Measurements from ENCODE around the gene GLIS1. TPM values are rescaled to one million over a fixed set of nuclear protein-coding genes. Genes with fewer than 3 reads are reported as not detected.

Gene GLIS1
- total and polyA plus RNA-seq, 2 donors (not counting 3 experiments of a cell fraction or from before 2014, with no cell fraction given) = not detected

DNA sequence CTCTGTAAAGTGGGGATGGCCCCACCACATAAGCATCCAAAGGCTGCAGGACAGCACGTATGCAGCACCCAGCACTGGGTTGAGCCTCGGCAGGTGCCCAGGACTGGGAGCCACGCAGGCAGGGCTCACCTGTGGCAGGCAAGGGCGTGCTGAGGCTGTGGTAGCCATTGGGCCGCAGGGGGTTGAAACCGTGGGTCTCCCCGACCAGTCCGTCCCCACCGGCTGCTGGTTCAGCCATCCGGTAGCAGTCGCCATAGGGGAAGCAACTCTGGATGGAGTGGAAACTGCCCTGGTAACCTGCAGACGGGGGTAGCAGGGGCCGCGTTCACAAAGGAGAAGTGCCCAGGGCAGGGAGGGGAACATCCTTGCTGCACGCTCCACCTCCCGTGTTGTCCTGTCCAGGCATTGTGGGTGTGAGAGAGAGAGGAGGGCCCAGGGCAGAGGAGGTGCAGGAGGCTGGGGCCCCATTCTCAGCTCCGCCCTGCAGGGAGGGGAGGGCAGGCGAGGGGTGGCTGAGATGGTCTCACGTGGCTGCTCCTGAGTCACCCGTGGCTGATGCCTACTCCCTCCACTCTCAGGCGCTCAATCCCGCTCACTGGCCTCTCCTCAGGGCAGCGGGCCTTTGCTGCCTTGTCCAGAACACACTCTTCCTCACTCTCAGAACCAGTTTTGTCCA, 229.8 kb downstream of the GLIS1 start:
- DNase-seq (ENCODE audit: low read depth, low spot score) (no peak), FAIRE-seq (no peak)
- Histone ChIP-seq H3K4me3 (replicated peaks in 1 of 3; ENCODE audit: insufficient read depth in 1 of 3, low read depth in 1 of 3, low read length in 3 of 3) (no peak overlapping the region), H3K36me3 (ENCODE audit: control insufficient read depth in 2 of 2, extremely low read depth in 1 of 2, insufficient read depth in 2 of 2, low read length in 2 of 2) (no peaks in the 10 kb centered on the region), H2AFZ (ENCODE audit: low read depth, low read length) (no peak overlapping the region), H3K9me1 (replicated peaks; ENCODE audit: control insufficient read depth, extremely low read depth, insufficient read depth, low read length) (no peaks in the 10 kb centered on the region), H3K4me1 (ENCODE audit: control insufficient read depth, extremely low read depth, insufficient read depth, low read length) (no peaks in the 10 kb centered on the region), H3K27me3 (ENCODE audit: control insufficient read depth in 2 of 2, insufficient read depth in 2 of 2, low read length in 2 of 2) (no peaks in the 10 kb centered on the region), H3K4me2 (ENCODE audit: insufficient read depth, low read length) (no peak overlapping the region), H3K9ac (replicated peaks; ENCODE audit: extremely low read depth, insufficient read depth, low read length) (no peak overlapping the region), H4K20me1 (replicated peaks; ENCODE audit: control insufficient read depth, extremely low read depth, insufficient read depth, low read length) (no peaks in the 10 kb centered on the region), H3K27ac (ENCODE audit: insufficient read depth, low read depth, low read length) (no peak overlapping the region), H3K9me3 (replicated peaks; ENCODE audit: control insufficient read depth, insufficient read depth, low read length) (no peaks in the 10 kb centered on the region), H3K79me2 (ENCODE audit: control insufficient read depth, insufficient read depth, low read length) (no peaks in the 10 kb centered on the region)
- CTCF ChIA-PET = interaction anchor here (0.9 kb wide), 1 partner anchor 64 kb away, joined by 3 read pairs; no protein-coding TSS in a partner anchor
- BruUV-seq (replicated peaks) = no TSS peak
- no peak for TF ChIP-seq FOS (IDR thresholded peaks at IDR 0.05; ENCODE audit: borderline replicate concordance, insufficient read depth, low read length)
- no peak for TF ChIP-seq MAX (IDR thresholded peaks at IDR 0.05; ENCODE audit: insufficient read depth, insufficient read length)
- TF ChIP-seq POLR2AphosphoS5 (IDR thresholded peaks at IDR 0.05; ENCODE audit: insufficient read depth, low read depth, low read length) = no peak
- TF ChIP-seq, protein P1, sequence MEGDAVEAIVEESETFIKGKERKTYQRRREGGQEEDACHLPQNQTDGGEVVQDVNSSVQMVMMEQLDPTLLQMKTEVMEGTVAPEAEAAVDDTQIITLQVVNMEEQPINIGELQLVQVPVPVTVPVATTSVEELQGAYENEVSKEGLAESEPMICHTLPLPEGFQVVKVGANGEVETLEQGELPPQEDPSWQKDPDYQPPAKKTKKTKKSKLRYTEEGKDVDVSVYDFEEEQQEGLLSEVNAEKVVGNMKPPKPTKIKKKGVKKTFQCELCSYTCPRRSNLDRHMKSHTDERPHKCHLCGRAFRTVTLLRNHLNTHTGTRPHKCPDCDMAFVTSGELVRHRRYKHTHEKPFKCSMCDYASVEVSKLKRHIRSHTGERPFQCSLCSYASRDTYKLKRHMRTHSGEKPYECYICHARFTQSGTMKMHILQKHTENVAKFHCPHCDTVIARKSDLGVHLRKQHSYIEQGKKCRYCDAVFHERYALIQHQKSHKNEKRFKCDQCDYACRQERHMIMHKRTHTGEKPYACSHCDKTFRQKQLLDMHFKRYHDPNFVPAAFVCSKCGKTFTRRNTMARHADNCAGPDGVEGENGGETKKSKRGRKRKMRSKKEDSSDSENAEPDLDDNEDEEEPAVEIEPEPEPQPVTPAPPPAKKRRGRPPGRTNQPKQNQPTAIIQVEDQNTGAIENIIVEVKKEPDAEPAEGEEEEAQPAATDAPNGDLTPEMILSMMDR (IDR thresholded peaks at IDR 0.05; ENCODE audit: extremely low read depth in 1 of 2, insufficient read depth in 1 of 2, low read depth in 1 of 2, low read length in 2 of 2) = no peak
- TF ChIP-seq GATA2 (IDR thresholded peaks at IDR 0.05; ENCODE audit: insufficient read depth, insufficient read length, low read depth, low read length) = no peak
- TF ChIP-seq MYC (IDR thresholded peaks at IDR 0.05; ENCODE audit: low read depth, low read length) = no peak
- TF ChIP-seq POLR2A (IDR thresholded peaks at IDR 0.05; ENCODE audit: low read depth, low read length) = no peak
- TF ChIP-seq JUN (IDR thresholded peaks at IDR 0.05; ENCODE audit: borderline replicate concordance, insufficient read depth, insufficient read length, low read depth) = no peak
- no peak for TF ChIP-seq EZH2 (IDR thresholded peaks at IDR 0.05; ENCODE audit: borderline replicate concordance, low read depth, low read length, severe bottlenecking)
- dilution Hi-C loops (cut with MboI; ENCODE audit: extremely low pct_ligation_motif_present, low sequenced_read_pairs) = no loop called here
- intact Hi-C loops (cut with micrococcal nuclease) = no loop called here
- POLR2A ChIA-PET = no interaction called here
